GM18867 (cell line): Measurements from ENCODE around the gene ZBTB20.

Source experiments
- ATAC-seq: cut with Tn5 transposase; IDR thresholded peaks from one replicate; pipeline ENCODE4 v1.9.1; 2021; ENCODE audit warnings: mild to moderate bottlenecking, moderate library complexity; ENCODE audit not compliant: unreplicated experiment

Gene ZBTB20

GRCh38 chr3:114941626-114942309 is 205.3 kb downstream of the ZBTB20 start:
- no peak for ATAC-seq

- no peak for ATAC-seq
These were observed 207.2 kb downstream of the ZBTB20 start for GRCh38 chr3:114939920-114940319.

DNA sequence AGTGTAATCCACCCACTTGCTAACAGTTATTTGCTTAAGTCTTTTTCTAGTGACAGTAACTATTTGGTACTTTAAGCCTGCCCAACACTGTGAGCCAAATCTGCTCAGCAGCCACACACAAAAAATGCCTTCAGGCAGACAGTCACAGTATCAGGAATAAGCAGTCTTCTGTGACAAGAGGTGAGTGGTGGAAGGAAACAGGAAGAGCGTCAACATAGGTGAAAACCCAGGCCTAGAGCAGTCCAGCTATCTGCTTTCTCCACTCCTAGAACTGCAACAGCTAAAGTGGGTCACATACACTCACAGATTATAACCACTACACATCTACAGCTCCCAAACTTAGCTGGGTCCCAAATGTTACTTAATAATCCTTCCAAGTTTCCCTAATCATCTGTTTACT is 213.7 kb downstream of the ZBTB20 start:
- no peak for ATAC-seq

DNA sequence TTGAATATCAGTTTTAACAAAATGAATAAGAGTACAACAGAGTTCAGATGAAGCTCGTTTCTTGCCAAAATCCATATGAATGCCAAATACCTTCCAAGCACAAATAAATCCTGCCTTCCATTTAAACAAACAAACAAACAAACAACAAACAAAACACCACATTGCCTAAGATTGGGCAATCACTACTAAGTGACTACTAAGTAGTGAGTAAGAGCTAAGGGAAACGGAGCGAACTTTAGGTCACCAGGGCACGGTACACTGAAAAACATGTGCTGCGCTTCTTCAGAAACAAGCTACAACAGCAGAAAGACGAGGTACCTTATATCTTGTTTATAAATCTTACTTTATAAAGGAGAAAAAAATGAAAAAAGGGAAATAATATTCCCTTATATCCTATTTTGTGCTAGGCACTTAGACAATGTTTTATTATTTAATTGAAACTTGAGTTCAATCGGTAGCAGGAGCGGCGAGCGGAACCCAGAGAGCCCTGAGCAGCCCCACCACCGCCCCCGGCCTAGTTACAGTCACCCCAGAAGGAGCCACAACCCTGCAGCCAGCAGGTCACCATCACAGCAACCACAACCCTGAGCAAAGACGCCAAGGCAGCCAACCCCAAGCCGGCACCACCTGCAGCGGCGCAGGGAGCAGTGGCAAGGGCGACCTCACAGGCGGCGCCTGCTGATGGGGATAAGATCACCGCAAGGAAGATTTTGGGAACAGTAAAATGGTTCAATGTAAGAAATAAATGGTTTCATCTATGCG is 216.9 kb downstream of the ZBTB20 start:
- no peak for ATAC-seq

- ATAC-seq: no peak
These were observed 218.0 kb downstream of the ZBTB20 start for GRCh38 chr3:114928989-114929640.

- no peak for ATAC-seq
These were observed 242.5 kb downstream of the ZBTB20 start for GRCh38 chr3:114904633-114905032.

DNA sequence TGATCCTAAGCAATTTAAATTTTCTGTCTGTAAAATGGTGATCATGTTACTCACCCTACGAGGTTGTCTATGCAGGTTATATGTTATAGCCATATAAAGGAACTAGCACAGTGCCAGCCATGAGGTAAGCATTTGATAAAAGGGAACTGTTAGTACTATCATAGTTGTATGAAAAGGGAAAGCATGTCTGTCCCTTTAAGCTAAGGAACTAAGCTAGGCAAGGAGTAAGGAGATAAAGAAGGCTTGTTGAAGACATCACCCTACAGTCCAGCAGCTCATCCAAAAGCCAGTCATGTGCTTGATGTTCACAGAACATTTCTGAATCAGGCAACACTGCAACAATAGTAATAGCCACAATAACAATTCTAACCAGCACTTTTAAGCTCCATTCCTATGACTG is 243.9 kb downstream of the ZBTB20 start:
- ATAC-seq: no peak

DNA sequence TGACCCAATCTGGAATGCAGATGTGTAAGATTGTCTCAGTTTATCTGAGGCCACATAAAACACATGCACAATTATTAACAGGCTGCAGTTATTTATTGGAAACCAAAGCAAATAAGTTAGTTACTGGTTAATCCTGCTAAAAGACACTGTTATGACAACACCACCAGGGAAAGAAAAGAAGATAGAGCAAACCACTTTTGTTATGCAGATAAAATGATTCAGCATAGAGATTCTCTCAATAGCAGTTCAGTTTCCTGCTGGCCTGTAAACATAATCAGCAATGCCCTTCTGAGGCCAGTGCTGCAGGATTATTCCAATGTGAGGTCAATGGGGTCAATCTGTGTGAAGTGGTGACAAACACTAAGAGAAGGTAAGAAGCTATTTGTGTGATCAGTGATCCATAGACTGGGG is 244.4 kb downstream of the ZBTB20 start:
- no peak for ATAC-seq

DNA sequence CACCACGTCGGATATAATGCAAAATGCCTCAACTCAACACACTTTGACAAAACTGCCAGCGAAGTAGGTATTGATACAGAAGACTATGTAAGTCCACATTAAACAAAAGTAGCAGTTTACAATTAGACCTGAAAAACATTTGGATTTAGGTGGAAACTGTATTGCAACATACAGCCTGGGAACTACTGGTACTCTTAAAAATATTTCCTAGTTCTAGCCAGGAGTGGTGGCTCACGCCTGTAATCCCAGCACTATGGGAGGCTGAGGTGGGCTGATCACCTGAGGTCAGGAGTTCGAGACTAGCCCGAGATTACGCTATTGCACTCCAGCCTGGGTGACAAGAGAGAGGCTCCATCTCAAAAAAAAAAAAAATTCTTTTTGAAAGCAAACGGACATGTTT is 246.2 kb downstream of the ZBTB20 start:
- no peak for ATAC-seq

DNA sequence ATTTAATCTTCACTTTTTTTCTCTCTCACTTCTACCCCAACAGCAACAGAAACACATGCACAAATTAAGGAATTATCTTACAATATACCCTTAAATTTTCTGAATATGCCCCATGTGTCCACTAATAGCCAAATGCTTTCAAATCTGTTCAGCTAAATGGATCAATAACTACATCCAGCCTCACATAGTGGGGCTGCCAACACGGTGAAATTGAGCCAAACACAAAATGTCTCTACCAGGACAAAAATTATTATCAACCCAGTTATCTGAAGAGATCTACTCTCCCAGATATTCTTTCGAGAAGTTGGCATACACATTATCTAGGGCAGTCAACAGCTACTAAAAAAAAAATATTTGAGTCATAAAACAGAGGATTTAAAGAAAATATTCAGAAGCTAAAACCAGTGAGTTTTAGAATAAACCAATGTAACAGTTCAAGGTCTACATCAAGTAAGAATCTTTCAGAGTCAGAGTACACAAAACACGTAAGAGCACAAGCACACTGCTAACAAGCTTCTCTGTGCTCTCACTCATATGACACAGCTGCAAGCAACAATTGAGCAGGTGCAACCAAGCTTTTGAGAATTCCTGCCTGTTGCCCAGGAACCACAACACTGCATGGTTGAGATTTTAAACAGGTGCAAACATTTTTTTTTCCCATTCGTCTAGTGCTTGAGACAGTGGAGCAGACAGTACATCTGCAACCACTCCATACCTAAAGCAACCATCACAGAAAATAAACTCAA is 247.7 kb downstream of the ZBTB20 start:
- no peak for ATAC-seq

DNA sequence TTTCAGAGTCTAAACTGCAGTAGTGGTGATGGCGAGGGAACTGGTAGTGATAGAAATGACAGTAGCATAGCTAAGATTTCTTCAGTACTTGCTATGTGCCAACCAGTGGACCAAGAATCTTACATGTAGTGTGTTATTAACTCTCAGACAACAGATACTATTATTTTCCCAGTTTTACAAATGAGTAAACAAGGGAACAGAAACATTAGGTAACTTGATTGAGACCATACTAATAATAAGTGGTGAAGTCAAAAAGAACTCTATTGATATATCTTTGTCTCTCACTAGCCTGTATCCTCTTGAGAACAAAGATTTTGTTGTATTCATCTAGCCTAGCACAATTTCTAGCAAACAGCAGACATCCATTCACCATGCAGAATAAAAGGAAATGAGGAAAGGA is 250.1 kb downstream of the ZBTB20 start:
- no peak for ATAC-seq

DNA sequence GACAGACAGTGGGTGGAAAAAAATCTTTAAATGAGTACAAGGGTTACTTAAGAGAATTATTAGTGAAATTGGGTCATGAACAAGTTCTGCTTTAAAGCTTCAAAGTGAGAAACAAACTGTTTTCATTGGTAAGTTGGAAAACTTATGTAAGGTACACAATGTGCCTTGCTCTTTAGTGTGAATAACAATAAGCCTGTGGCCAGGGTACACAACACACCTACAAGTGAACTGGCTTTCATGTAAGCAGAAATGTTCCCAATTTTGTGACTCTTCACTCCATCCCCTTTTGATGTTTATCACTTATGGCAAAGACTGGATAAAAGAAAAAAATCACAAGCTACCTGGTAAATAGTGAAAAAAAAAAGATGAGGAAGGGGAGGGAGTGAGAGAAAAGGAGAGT is 253.7 kb downstream of the ZBTB20 start:
- ATAC-seq: no peak

DNA sequence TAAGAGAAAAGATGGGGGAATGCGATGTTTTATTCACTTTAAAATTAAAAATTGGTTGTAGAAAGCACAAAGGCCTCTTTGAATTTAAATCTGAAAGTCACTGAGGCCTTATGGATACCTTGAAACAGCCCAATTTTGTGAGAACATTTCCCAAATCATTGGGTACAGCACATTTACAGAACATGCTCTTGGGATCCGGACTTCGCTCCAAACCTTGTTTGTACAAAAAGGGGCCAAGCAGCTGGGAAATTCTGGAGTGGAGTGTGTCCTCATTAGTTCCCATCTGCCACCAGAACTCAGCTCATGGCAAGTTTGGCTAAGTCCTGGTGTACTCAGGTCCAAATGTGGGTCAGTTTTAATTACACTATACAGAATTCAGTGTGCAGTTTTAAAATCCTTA is 254.2 kb downstream of the ZBTB20 start:
- no peak for ATAC-seq

DNA sequence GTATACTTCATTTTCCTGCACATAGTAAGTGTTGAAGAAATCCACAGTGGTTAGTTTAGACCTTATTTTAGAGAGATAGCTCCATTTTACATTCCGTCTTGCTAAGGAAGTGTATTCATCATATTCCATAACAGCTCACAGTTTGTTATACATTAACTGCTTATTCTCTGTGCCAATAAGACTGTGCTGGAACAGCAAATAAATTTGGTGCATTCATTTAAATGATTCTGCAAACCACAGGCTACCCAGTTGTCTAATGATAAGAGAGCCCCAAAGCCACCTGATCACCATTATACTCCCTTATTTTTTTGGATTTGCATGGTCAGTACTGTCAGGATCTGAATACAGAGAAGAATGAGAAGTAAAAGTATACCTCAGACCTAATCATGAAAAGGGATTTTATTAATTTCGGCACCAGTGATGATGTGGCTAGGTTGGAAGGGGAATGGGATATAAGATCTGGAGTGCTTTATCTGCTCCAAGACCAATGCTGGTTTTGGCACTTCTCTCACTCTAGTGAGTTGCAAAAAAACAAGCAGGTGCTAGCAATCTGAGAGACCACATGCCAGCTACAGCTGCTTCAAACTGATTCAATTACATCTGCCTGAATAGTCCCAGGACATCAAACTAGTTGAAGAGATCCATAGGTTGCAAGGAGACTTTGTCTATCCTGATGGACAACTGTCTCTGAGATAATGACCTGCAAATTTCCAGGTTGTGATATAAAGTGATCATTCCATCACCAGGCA is 254.8 kb downstream of the ZBTB20 start:
- no peak for ATAC-seq

- ATAC-seq: no peak
These were observed 259.3 kb downstream of the ZBTB20 start for GRCh38 chr3:114887806-114888205.

GRCh38 chr3:114886905-114887304 is 260.2 kb downstream of the ZBTB20 start:
- ATAC-seq: no peak

DNA sequence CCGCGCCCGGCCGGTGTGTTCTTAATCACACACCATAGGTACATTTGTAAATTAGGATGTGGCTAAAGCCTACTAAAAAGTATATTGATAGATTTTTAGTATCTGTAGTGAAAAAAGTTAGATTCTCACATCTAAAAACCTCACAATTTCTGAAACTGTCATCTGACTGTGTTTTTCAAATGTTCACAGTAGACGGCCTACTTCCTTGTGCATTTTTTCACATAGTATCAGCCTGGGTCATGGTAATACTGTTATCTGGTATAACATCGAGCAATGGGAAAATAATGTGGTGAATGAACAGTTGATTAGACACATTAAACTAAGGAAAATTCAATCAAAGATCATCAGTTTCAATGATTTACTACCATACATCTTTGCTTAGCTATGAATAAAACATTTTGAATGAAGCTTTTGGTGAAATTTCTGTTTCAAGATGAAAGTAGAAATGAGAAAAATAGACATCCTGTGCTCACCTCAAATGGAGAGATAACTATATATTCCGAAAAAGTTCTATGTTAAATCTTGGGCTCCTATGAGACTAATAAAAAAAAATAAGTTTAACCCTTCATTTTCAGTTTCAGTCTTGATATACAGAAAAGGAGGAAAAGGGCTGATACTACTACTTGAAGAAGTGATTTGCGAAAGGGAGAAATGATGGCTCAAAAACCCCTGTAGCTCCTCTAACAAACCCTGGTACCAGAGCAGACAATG is 262.7 kb downstream of the ZBTB20 start:
- ATAC-seq: peak; percentile 76

- no peak for ATAC-seq
These were observed 267.0 kb downstream of the ZBTB20 start for GRCh38 chr3:114880078-114880477.

GRCh38 chr3:114879059-114880031 is 267.7 kb downstream of the ZBTB20 start:
- ATAC-seq: peak; percentile 58
